MM.1S (cell line): Measurements from ENCODE around the gene MAN2A2.

Experiments
- DNase-seq: peaks from one replicate; pipeline ENCODE4 v3.0.0-alpha.2; 2015
- H2AFZ ChIP-seq: fragments of 300-600 bp; sonication (generic); 2 replicates; pipeline ENCODE4 v1.6.0; 2016; ENCODE audit warnings: antibody characterized with exemption, low read length
- H3F3A ChIP-seq: fragments of 300-600 bp; sonication (generic); 2 replicates; pipeline ENCODE4 v1.6.1; 2016; ENCODE audit warnings: mild to moderate bottlenecking, antibody characterized with exemption, low read length, moderate library complexity, mixed read lengths; ENCODE audit not compliant: insufficient read depth
- H3K27ac ChIP-seq: fragments of 300-600 bp; sonication (generic); 2 replicates; pipeline ENCODE4 v1.5.1; 2016; ENCODE audit warnings: mild to moderate bottlenecking, low read length
- H3K27me3 ChIP-seq: fragments of 300-600 bp; sonication (generic); replicated peaks from 2 replicates; pipeline ENCODE4 v1.6.0; 2016; ENCODE audit warnings: low read length; ENCODE audit not compliant: insufficient read depth
- H3K36me3 ChIP-seq: fragments of 300-600 bp; sonication (generic); replicated peaks from 2 replicates; pipeline ENCODE4 v1.6.1; 2016; ENCODE audit warnings: mild to moderate bottlenecking, low read length, mixed read lengths; ENCODE audit not compliant: insufficient read depth
- H3K4me1 ChIP-seq: fragments of 300-600 bp; sonication (generic); 2 replicates; pipeline ENCODE4 v1.6.1; 2016; ENCODE audit warnings: low read length, mixed read lengths
- H3K4me2 ChIP-seq: fragments of 300-600 bp; sonication (generic); 2 replicates; pipeline ENCODE4 v1.6.0; 2016; ENCODE audit warnings: low read depth, low read length
- H3K4me3 ChIP-seq: fragments of 300-600 bp; sonication (generic); 2 replicates; pipeline ENCODE4 v1.5.1; 2016; ENCODE audit warnings: low read length, mixed read lengths
- H3K79me2 ChIP-seq: fragments of 300-600 bp; sonication (generic); 2 replicates; pipeline ENCODE4 v1.6.1; 2016; ENCODE audit warnings: mixed run types, low read length, mixed read lengths
- H3K9ac ChIP-seq: fragments of 300-600 bp; sonication (generic); 2 replicates; pipeline ENCODE4 v1.6.1; 2016; ENCODE audit warnings: low read length, mixed read lengths
- H3K9me2 ChIP-seq: fragments of 300-600 bp; sonication (generic); replicated peaks from 2 replicates; pipeline ENCODE4 v1.6.1; 2016; ENCODE audit warnings: mild to moderate bottlenecking, low read length, mixed read lengths; ENCODE audit not compliant: insufficient read depth
- H3K9me3 ChIP-seq: fragments of 300-600 bp; sonication (generic); replicated peaks from 2 replicates; pipeline ENCODE4 v1.6.1; 2016; ENCODE audit warnings: mild to moderate bottlenecking, low read length, mixed read lengths; ENCODE audit not compliant: insufficient read depth
- H4K20me1 ChIP-seq: fragments of 300-600 bp; sonication (generic); 2 replicates; pipeline ENCODE4 v1.6.1; 2016; ENCODE audit warnings: mild to moderate bottlenecking, low read length, moderate library complexity, mixed read lengths; ENCODE audit not compliant: insufficient read depth
- EZH2 ChIP-seq: fragments of 300-600 bp; sonication (generic); optimal IDR thresholded peaks from 2 replicates; pipeline ENCODE3; 2017; ENCODE audit warnings: low read depth, mild to moderate bottlenecking, antibody characterized with exemption, low read length, mixed read lengths
- EZH2phosphoT487 ChIP-seq: fragments of 300-600 bp; sonication (generic); IDR thresholded peaks from 2 replicates; pipeline ENCODE4 v1.6.1; 2018; ENCODE audit warnings: antibody characterized with exemption, low read length
- TF ChIP-seq, protein P1 (sequence below): fragments of 300-600 bp; sonication (generic); IDR thresholded peaks from 2 replicates; pipeline ENCODE4 v1.5.1; 2016; ENCODE audit warnings: antibody characterized with exemption, low read length, mixed read lengths

Gene MAN2A2

DNA sequence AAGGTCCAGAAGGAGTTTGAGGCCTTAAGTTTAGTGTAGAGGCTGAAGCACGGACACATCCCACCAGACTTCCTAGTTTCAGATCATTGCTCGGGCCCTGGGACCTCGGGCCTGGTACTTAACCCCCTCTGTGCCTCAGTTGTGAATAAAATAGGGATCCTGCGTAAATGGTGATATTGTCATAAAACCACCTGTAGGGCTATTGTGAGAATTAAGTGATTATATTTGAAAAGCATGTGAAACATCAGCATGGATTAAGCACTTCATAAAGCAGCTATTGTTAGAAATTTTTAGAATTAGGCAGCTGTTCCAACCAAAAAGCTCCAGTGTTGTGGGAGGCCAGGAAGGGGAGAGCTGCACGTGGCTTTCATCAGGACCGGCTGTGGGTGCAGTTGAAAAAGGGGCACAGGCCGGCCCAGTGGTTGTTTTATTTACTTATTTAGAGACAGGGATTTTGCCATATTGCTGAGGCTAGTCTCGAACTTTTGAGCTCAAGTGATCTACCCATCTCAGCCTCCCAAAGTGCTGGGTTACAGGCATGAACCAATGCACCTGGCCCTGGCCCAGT, 56.0 kb downstream of the MAN2A2 start:
- H3K27ac ChIP-seq: no peak overlapping the region
- DNase-seq: no peak
- no peaks in the 10 kb centered on the region for H3K27me3 ChIP-seq
- H3K4me2 ChIP-seq: no peak overlapping the region
- peaks cover 45% of the 10 kb centered on the region for H3K79me2 ChIP-seq
- peaks cover 22% of the 10 kb centered on the region for H3F3A ChIP-seq
- no peaks in the 10 kb centered on the region for H3K9me3 ChIP-seq
- no peaks in the 10 kb centered on the region for H3K9me2 ChIP-seq
- no peak overlapping the region for H2AFZ ChIP-seq
- TF ChIP-seq EZH2: no peak
- TF ChIP-seq, protein P1, sequence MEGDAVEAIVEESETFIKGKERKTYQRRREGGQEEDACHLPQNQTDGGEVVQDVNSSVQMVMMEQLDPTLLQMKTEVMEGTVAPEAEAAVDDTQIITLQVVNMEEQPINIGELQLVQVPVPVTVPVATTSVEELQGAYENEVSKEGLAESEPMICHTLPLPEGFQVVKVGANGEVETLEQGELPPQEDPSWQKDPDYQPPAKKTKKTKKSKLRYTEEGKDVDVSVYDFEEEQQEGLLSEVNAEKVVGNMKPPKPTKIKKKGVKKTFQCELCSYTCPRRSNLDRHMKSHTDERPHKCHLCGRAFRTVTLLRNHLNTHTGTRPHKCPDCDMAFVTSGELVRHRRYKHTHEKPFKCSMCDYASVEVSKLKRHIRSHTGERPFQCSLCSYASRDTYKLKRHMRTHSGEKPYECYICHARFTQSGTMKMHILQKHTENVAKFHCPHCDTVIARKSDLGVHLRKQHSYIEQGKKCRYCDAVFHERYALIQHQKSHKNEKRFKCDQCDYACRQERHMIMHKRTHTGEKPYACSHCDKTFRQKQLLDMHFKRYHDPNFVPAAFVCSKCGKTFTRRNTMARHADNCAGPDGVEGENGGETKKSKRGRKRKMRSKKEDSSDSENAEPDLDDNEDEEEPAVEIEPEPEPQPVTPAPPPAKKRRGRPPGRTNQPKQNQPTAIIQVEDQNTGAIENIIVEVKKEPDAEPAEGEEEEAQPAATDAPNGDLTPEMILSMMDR: no peak
- no peak for TF ChIP-seq EZH2phosphoT487
- H4K20me1 ChIP-seq: no peaks in the 10 kb centered on the region; the same call in 1 of the 2 replicates
- H3K36me3 ChIP-seq: no peaks in the 10 kb centered on the region
- no peaks in the 10 kb centered on the region for H3K4me1 ChIP-seq
- no peak overlapping the region for H3K4me3 ChIP-seq
- no peak overlapping the region for H3K9ac ChIP-seq

DNA sequence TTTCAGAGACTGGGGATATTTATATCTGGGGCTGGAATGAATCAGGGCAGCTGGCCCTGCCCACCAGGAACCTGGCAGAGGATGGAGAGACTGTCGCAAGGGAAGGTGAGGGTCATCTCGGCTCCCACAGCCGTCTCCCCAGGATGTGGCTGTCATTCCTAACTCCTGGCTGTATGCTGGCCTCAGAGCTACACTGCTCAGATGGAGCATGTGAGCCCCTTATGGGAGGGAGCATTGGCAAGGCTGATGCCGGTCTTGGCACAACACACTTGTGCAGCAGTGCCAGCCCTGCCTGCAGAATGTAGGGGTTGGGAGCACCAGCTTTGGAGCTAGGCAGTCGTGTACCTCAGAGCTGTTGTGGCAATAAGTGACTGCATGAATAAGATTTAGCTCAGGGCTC, 56.8 kb downstream of the MAN2A2 start:
- no peaks in the 10 kb centered on the region for H3K9me3 ChIP-seq
- H3K9me2 ChIP-seq: no peaks in the 10 kb centered on the region
- no peak overlapping the region for H3K4me3 ChIP-seq
- H3F3A ChIP-seq: peaks cover 17% of the 10 kb centered on the region
- no peak overlapping the region for H3K27ac ChIP-seq
- no peak overlapping the region for H3K9ac ChIP-seq
- H3K4me2 ChIP-seq: no peak overlapping the region
- no peaks in the 10 kb centered on the region for H3K4me1 ChIP-seq
- TF ChIP-seq EZH2 (no peak), EZH2phosphoT487 (no peak)
- TF ChIP-seq, protein P1: no peak
- H4K20me1 ChIP-seq: no peaks in the 10 kb centered on the region; the same call in 1 of the 2 replicates
- H3K27me3 ChIP-seq: no peaks in the 10 kb centered on the region
- 0 out of 2 replicates have a peak, but pooled peaks cover 5% of the 10 kb centered on the region for H3K36me3 ChIP-seq
- peaks cover 45% of the 10 kb centered on the region for H3K79me2 ChIP-seq
- no peak overlapping the region for H2AFZ ChIP-seq
- no peak for DNase-seq

DNA sequence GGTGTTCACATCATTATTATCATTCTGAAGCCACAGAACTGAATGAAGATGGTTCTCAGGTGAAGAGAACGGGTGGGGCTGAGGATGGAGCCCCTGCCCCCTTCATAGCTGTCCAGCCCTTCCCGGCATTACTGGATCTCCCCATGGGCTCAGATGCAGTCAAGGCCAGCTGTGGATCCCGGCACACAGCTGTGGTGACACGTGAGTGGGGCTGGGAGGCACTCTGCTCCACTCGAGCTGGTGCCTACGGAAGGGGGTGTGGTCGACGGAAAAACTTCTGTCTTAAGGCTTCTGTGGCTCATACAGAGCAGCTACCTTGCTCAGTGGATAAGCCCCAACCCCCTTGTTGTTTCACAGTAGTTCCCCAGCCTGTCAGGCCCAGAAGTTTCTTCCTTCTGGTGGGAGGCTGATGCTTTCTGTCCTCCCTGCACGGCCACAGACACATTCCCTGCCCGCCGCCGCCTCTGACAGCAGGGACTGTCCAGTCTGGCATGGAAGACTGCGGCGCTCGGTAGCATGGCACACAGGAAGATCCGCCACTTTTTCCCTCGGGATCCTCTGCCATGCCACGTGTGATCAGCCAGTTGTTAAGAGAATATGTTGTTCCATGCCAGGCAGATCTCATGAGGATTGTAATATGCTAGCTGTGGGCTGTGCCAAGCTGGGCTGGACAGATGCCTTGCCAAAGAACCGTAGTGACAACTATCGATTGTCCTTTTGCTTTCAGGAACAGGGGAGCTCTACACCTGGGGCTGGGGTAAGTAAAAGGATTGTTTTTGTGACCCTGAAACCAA, 57.4 kb downstream of the MAN2A2 start:
- Histone ChIP-seq H3K4me1 (no peaks in the 10 kb centered on the region), H3K9ac (no peak overlapping the region), H3K27me3 (no peaks in the 10 kb centered on the region), H3K4me3 (no peak overlapping the region), H3K9me2 (no peaks in the 10 kb centered on the region), H3K79me2 (peaks cover 42% of the 10 kb centered on the region), H3K27ac (no peak overlapping the region), H3K9me3 (no peaks in the 10 kb centered on the region), H4K20me1 (no peaks in the 10 kb centered on the region; the same call in 1 of the 2 replicates), H3F3A (peaks cover 11% of the 10 kb centered on the region), H3K36me3 (peaks cover 8% of the 10 kb centered on the region; the same call in 1 of the 2 replicates), H3K4me2 (no peak overlapping the region), H2AFZ (no peak overlapping the region)
- TF ChIP-seq EZH2 (no peak), EZH2phosphoT487 (no peak)
- TF ChIP-seq, protein P1: no peak
- DNase-seq: no peak
